HUES6 (cell line): ENCODE results near the gene AAMP.

Source experiments
- H3K27ac ChIP-seq: 2 replicates; pipeline ENCODE4 v1.7.0; 2013; ENCODE audit warnings: low read depth, mild to moderate bottlenecking, low read length, inconsistent platforms
- H3K27me3 ChIP-seq: 2 replicates; pipeline ENCODE4 v1.6.1; 2013; ENCODE audit warnings: low read length; ENCODE audit not compliant: control insufficient read depth, insufficient read depth
- H3K36me3 ChIP-seq: 2 replicates; pipeline ENCODE4 v1.6.1; 2013; ENCODE audit warnings: low read length; ENCODE audit not compliant: control insufficient read depth, insufficient read depth
- H3K4me1 ChIP-seq: 2 replicates; pipeline ENCODE4 v1.6.1; 2013; ENCODE audit warnings: low read length; ENCODE audit not compliant: control insufficient read depth, insufficient read depth
- H3K4me3 ChIP-seq: 2 replicates; pipeline ENCODE4 v1.5.1; 2013; ENCODE audit warnings: low read depth, low read length
- H3K9ac ChIP-seq: one replicate; pipeline ENCODE4 v1.6.1; 2013; ENCODE audit warnings: mild to moderate bottlenecking, low read length
- H3K9me3 ChIP-seq: 2 replicates; pipeline ENCODE4 v1.6.1; 2013; ENCODE audit warnings: low read depth, low read length; ENCODE audit not compliant: control insufficient read depth, insufficient read depth

AAMP gene

DNA sequence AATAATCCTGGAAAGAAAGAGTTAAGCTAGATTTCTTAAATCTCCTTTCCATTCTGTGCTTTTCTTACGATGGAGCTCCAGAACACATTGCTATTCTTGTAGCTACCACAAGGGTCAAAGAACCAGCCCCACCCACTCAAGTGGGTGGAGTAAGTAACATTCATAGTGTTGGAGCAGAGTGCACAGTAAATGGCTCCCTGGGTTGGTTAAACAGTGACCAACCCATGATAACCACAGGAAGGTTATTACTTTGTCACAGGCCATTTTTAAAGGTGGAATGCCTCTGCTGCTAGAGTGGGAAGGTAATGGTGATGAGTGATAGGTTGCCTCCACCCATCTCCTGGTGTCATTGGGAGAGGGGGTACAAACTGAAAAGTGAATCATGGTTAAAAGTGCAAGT lies 39.1 kb downstream of the AAMP start:
- peaks cover 88% of the 10 kb centered on the region for H3K36me3 ChIP-seq
- H3K27me3 ChIP-seq, result no peaks in the 10 kb centered on the region
- no peak overlapping the region for H3K9ac ChIP-seq
- H3K27ac ChIP-seq, result no peak overlapping the region
- H3K4me1 ChIP-seq, result no peaks in the 10 kb centered on the region
- no peak overlapping the region for H3K4me3 ChIP-seq
- H3K9me3 ChIP-seq, result no peaks in the 10 kb centered on the region

GRCh38 chr2:218229851-218230250 lies 40.1 kb downstream of the AAMP start:
- Histone ChIP-seq H3K9ac (no peak overlapping the region), H3K4me1 (no peaks in the 10 kb centered on the region), H3K9me3 (no peaks in the 10 kb centered on the region), H3K27ac (no peak overlapping the region), H3K27me3 (no peaks in the 10 kb centered on the region), H3K36me3 (peaks cover 88% of the 10 kb centered on the region), H3K4me3 (no peak overlapping the region)

DNA sequence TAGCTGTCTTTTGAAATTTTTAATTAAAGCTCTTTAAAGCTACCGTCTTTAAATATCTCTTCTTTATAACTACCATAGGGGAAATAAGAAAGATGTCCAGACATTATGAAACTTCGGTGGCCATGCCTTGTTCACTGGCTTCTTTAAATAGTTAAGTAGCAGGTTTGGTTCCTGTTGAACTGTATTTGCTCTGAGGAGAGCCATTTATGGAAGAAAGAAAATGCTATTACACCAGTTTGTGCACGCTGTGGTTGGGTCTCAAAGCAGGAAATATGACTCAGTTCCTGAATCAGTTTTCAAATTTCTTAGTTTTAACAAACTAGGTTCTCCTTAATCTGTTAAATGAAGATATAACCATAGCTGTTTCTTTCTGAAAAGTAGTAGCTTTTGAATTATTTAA lies 40.7 kb downstream of the AAMP start:
- Histone ChIP-seq H3K27ac (no peak overlapping the region), H3K9me3 (no peaks in the 10 kb centered on the region), H3K4me3 (no peak overlapping the region), H3K36me3 (peaks cover 88% of the 10 kb centered on the region), H3K4me1 (no peaks in the 10 kb centered on the region), H3K9ac (no peak overlapping the region), H3K27me3 (no peaks in the 10 kb centered on the region)

DNA sequence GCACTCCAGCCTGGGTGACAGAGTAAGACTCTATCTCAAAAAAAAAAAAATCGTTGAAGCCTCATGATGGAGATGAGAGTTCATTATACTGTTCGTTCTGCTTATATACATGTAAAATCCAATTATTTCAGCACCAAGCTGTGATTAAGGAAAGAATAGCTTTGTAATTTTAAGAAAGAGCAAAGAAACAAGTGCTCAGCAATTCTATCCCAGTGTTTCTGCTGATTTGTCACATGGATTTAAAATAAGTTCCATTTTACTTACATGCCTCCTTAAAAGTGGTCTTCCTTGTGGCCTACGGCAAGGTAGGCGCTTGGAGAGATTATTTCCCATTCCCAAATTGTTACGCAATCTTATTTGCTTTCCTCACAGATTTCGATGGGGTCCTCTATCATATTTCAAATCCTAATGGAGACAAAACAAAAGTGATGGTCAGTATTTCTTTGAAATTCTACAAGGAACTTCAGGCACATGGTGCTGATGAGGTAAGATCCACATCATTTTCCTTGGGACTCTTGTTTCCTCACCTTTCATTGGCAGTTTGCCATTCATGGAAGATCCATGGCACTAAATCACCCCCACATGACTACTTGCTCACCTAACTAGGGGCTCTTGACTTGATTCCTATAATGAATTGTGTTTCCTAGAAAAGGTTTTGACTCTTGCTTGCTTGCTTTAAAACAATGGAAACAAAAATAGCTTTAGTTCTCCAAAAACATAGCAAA lies 41.4 kb downstream of the AAMP start:
- Histone ChIP-seq H3K27ac (no peak overlapping the region), H3K36me3 (peaks cover 88% of the 10 kb centered on the region), H3K9me3 (no peaks in the 10 kb centered on the region), H3K9ac (no peak overlapping the region), H3K4me3 (no peak overlapping the region), H3K4me1 (no peaks in the 10 kb centered on the region), H3K27me3 (no peaks in the 10 kb centered on the region)

- no peaks in the 10 kb centered on the region; the same call in 1 of the 2 replicates for H3K4me1 ChIP-seq
- no peaks in the 10 kb centered on the region for H3K9me3 ChIP-seq
- H3K9ac ChIP-seq, result no peak overlapping the region
- H3K27ac ChIP-seq, result no peak overlapping the region
- H3K27me3 ChIP-seq, result no peaks in the 10 kb centered on the region
- H3K4me3 ChIP-seq, result no peak overlapping the region
- peaks cover 88% of the 10 kb centered on the region for H3K36me3 ChIP-seq
Observed at GRCh38 chr2:218226903-218227302, 43.0 kb downstream of the AAMP start.

GRCh38 chr2:218224186-218224585 lies 45.8 kb downstream of the AAMP start:
- no peak overlapping the region for H3K4me3 ChIP-seq
- H3K36me3 ChIP-seq, result peaks cover 71% of the 10 kb centered on the region
- H3K27ac ChIP-seq, result no peak overlapping the region
- peaks cover 9% of the 10 kb centered on the region for H3K4me1 ChIP-seq
- no peak overlapping the region for H3K9ac ChIP-seq
- no peaks in the 10 kb centered on the region for H3K27me3 ChIP-seq
- no peaks in the 10 kb centered on the region for H3K9me3 ChIP-seq

DNA sequence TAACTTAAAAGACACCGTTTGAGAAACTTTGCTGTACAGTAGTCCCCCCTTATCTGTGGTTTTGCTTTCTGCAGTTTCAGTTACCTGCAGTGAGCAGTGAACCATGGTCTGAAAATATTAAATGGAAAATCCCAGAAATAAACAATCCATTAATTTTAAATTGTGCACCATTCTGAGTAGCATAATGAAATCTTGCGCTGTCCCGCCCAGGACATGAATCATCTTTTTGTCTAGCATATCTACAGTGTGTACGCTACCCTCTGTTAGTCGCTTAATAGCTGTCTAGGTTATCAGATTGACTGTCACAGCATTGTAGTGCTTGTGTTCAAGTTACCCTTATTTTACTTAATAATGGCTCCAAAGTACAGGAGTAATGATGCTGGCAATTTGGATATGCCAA lies 46.9 kb downstream of the AAMP start:
- no peaks in the 10 kb centered on the region for H3K9me3 ChIP-seq
- H3K4me3 ChIP-seq, result no peak overlapping the region
- peaks cover 60% of the 10 kb centered on the region for H3K36me3 ChIP-seq
- H3K27me3 ChIP-seq, result no peaks in the 10 kb centered on the region
- H3K9ac ChIP-seq, result no peak overlapping the region
- H3K4me1 ChIP-seq, result peaks cover 19% of the 10 kb centered on the region
- H3K27ac ChIP-seq, result no peak overlapping the region

- Histone ChIP-seq H3K9ac (no peak overlapping the region), H3K27ac (no peak overlapping the region), H3K4me1 (peaks cover 21% of the 10 kb centered on the region), H3K36me3 (peaks cover 43% of the 10 kb centered on the region), H3K9me3 (no peaks in the 10 kb centered on the region), H3K27me3 (no peaks in the 10 kb centered on the region), H3K4me3 (no peak overlapping the region)
Observed at GRCh38 chr2:218221000-218221399, 48.9 kb downstream of the AAMP start.

DNA sequence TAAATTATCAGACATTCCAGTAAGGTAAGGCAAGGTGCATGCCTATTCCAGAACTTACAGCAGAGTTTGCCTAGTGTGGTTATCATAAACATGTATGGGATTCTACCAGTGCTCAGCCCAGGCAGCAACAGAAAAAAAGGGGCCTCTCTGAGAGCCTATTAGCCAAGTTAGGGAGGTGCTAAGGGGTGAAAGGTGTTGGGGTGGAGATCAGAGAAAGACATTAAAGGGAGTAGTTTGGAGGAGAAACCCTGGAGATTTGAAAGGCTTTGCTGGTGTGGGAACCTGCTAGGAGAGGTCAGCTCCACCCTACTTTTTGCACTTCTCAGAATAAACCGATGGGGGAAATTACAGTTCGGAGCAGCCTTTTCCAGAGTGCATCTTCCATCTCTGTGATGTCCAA lies 50.0 kb downstream of the AAMP start:
- Histone ChIP-seq H3K4me1 (peaks cover 21% of the 10 kb centered on the region), H3K9me3 (no peaks in the 10 kb centered on the region), H3K36me3 (peaks cover 32% of the 10 kb centered on the region), H3K9ac (no peak overlapping the region), H3K27ac (no peak overlapping the region), H3K27me3 (no peaks in the 10 kb centered on the region), H3K4me3 (peak overlapping the region; percentile 76; the same call in 1 of the 2 replicates)

DNA sequence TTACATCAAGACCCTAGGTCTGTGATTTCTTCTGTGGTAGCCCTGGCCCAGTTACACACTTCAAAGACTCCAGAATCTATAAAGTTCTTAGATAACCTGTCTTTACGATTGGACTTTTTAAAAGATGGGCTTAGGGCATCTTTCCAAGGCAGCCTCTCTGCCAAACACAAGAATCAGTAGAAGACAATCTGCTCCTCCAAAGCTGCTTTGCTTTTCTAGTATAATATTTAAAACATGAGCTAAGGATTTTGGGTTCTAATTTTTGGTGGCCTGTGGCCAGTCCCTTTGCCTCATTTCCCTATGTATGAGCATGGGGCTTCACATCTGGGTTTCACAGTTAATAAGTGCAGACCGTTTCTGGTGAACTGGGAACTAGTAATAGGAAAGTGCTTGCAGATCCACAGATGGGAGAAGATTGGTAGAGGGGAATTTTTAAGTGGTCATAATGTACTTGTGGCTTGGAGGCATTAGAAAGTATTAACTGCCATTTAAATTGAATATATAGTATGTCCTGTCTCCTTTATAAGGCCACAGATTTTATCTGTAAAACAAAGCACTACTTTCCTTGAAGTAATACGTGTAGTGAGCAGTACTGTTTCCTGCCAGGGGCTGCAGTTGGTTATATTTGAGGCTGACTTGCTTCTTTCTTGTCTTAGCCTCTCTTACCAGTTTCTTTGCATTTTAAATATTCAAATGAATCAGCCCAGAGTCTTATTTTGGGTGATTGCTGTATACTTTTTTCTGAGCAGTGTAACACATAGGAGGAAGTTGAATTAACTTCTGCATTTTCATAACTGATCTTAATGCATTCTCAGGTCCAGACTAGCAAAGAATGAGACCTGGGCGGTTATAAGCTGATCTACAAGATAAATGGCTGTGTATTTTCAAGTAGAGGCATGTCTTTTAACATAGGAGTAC lies 51.4 kb downstream of the AAMP start:
- peak overlapping the region; percentile 76 for H3K4me3 ChIP-seq
- H3K4me1 ChIP-seq, result peaks cover 21% of the 10 kb centered on the region
- peak overlapping the region; percentile 91 for H3K9ac ChIP-seq
- peak overlapping the region; percentile 94; the same call in 1 of the 2 replicates for H3K27ac ChIP-seq
- H3K36me3 ChIP-seq, result peaks cover 19% of the 10 kb centered on the region
- H3K27me3 ChIP-seq, result no peaks in the 10 kb centered on the region
- H3K9me3 ChIP-seq, result no peaks in the 10 kb centered on the region
